Smooth muscle cell (in vitro differentiated cells): ENCODE measurements around the gene HAUS2. TPM values are rescaled to one million over a fixed set of nuclear protein-coding genes. Genes with fewer than 3 reads are reported as not detected.

ENCODE experiments used
- DNase-seq: peaks from one replicate; lab custom pipeline; 2025; ENCODE audit not compliant: unreplicated experiment; lab: John Stamatoyannopoulos, UW
- H2AFZ ChIP-seq: fragments of 200-600 bp; sonication (generic); 2 replicates; pipeline ENCODE4 v1.6.0; 2016; ENCODE audit warnings: antibody characterized with exemption, low read depth, mild to moderate bottlenecking
- H3F3A ChIP-seq: fragments of 200-600 bp; sonication (generic); 2 replicates; pipeline ENCODE4 v1.6.0; 2017; ENCODE audit warnings: antibody characterized with exemption, low read depth
- H3K27ac ChIP-seq: fragments of 200-600 bp; sonication (generic); 2 replicates; pipeline ENCODE4 v1.5.1; 2016; ENCODE audit warnings: low read depth, mild to moderate bottlenecking
- H3K27me3 ChIP-seq: fragments of 200-600 bp; sonication (generic); 2 replicates; pipeline ENCODE4 v1.6.1; 2016; ENCODE audit warnings: low read depth, mild to moderate bottlenecking
- H3K36me3 ChIP-seq: fragments of 200-600 bp; sonication (generic); 2 replicates; pipeline ENCODE4 v1.5.1; 2016; ENCODE audit warnings: low read depth
- H3K4me1 ChIP-seq: fragments of 200-600 bp; sonication (generic); 2 replicates; pipeline ENCODE4 v1.5.1; 2016; ENCODE audit warnings: low read depth
- H3K4me2 ChIP-seq: fragments of 200-600 bp; sonication (generic); 2 replicates; pipeline ENCODE4 v1.6.0; 2016; ENCODE audit warnings: mild to moderate bottlenecking
- H3K4me3 ChIP-seq: fragments of 200-600 bp; sonication (generic); 2 replicates; pipeline ENCODE4 v1.5.1; 2016; ENCODE audit warnings: mild to moderate bottlenecking
- H3K79me2 ChIP-seq: fragments of 200-600 bp; sonication (generic); 2 replicates; pipeline ENCODE4 v1.6.0; 2016; ENCODE audit warnings: low read depth, mild to moderate bottlenecking
- H3K9ac ChIP-seq: fragments of 200-600 bp; sonication (generic); 2 replicates; pipeline ENCODE4 v1.6.0; 2016; ENCODE audit warnings: low read depth
- H3K9me3 ChIP-seq: fragments of 200-600 bp; sonication (generic); replicated peaks from 2 replicates; pipeline ENCODE4 v1.5.1; 2016; ENCODE audit warnings: low read depth
- H4K20me1 ChIP-seq: fragments of 200-600 bp; sonication (generic); 2 replicates; pipeline ENCODE4 v1.6.0; 2016; ENCODE audit warnings: low read depth
- WGBS: methylation state at CpG from one replicate; pipeline ENCODE4 v1.1.7; 2016; ENCODE audit warnings: low lambda C conversion rate; 5-methylcytosine and 5-hydroxymethylcytosine counted together
- polyA plus RNA-seq: library from polyadenylated mRNA; unstranded; fragments of >200 nt; fragmentation: Nextera tagmentation; extraction: Ambion mirVana; gene quantifications from 2 replicates; pipeline ENCODE4 v1.2.1, GENCODE V29; 2016
- total RNA-seq: library from RNA; depleted of rRNA; stranded (reverse); fragments of >200 nt; gene quantifications from 2 replicates; pipeline ENCODE4 v1.2.3, GENCODE V29; 2014
- TF ChIP-seq, protein P1 (sequence below): fragments of 200-600 bp; sonication (generic); IDR thresholded peaks from 2 replicates; pipeline ENCODE4 v1.5.1; 2017; ENCODE audit warnings: borderline replicate concordance, mild to moderate bottlenecking, antibody characterized with exemption; ENCODE audit not compliant: insufficient read depth, poor library complexity, severe bottlenecking

Gene HAUS2
- total and polyA plus RNA-seq, 2 experiments from 2014 or later, result 18.4 to 88.4 TPM

GRCh38 chr15:42576776-42577175 is 28.1 kb downstream of the HAUS2 start:
- DNase-seq, result no peak
- no peak overlapping the region for H2AFZ ChIP-seq
- H3K9me3 ChIP-seq, result no peaks in the 10 kb centered on the region
- H4K20me1 ChIP-seq, result no peaks in the 10 kb centered on the region
- no peaks in the 10 kb centered on the region for H3K79me2 ChIP-seq
- TF ChIP-seq, protein P1, sequence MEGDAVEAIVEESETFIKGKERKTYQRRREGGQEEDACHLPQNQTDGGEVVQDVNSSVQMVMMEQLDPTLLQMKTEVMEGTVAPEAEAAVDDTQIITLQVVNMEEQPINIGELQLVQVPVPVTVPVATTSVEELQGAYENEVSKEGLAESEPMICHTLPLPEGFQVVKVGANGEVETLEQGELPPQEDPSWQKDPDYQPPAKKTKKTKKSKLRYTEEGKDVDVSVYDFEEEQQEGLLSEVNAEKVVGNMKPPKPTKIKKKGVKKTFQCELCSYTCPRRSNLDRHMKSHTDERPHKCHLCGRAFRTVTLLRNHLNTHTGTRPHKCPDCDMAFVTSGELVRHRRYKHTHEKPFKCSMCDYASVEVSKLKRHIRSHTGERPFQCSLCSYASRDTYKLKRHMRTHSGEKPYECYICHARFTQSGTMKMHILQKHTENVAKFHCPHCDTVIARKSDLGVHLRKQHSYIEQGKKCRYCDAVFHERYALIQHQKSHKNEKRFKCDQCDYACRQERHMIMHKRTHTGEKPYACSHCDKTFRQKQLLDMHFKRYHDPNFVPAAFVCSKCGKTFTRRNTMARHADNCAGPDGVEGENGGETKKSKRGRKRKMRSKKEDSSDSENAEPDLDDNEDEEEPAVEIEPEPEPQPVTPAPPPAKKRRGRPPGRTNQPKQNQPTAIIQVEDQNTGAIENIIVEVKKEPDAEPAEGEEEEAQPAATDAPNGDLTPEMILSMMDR, result no peak
- H3K9ac ChIP-seq, result no peak overlapping the region
- peak overlapping the region; percentile 76 for H3K4me3 ChIP-seq
- no peaks in the 10 kb centered on the region for H3K27me3 ChIP-seq
- peak overlapping the region; percentile 96 for H3K4me2 ChIP-seq
- WGBS, result 93% methylated on average over 1 of the region's 1 CpG
- no peak overlapping the region for H3K27ac ChIP-seq
- peaks cover 13% of the 10 kb centered on the region for H3K4me1 ChIP-seq
- H3F3A ChIP-seq, result peaks cover 11% of the 10 kb centered on the region
- no peaks in the 10 kb centered on the region for H3K36me3 ChIP-seq

DNA sequence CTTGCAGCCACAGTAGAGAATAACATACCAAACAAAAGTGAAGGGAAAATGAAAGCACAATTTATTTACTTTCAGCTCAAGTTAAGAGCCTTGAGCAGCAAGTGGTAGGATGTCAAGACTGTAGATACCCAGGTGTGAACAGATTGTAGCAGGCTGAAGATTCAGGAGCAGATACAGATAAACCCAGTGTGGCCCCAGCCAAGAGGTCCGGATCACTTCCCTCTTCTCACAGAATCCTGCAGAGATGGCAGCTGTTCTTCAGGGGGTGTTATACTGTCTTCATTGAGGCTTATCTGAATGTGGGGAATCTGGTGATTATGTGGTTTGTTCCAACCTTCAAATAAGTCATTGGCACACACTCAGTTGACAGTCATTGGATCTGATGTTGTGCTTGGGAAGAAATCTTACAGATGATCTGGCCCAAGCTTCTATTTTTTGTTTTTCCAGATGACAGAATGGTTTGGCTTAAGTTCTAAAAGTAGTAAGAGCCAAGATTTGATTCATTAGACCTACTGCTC is 28.9 kb downstream of the HAUS2 start:
- Histone ChIP-seq H4K20me1 (no peaks in the 10 kb centered on the region), H3K4me3 (no peak overlapping the region), H3K36me3 (no peaks in the 10 kb centered on the region), H3K27ac (no peak overlapping the region), H3K27me3 (no peaks in the 10 kb centered on the region), H3K9me3 (no peaks in the 10 kb centered on the region), H3K4me2 (no peak overlapping the region), H2AFZ (no peak overlapping the region), H3K79me2 (no peaks in the 10 kb centered on the region), H3F3A (peaks cover 14% of the 10 kb centered on the region), H3K9ac (no peak overlapping the region), H3K4me1 (peaks cover 18% of the 10 kb centered on the region)
- no peak for DNase-seq
- TF ChIP-seq, protein P1, result no peak
- WGBS, result 78% methylated on average over 1 of the region's 1 CpG

- Histone ChIP-seq H3F3A (peaks cover 14% of the 10 kb centered on the region), H3K79me2 (no peaks in the 10 kb centered on the region), H3K9me3 (no peaks in the 10 kb centered on the region), H3K4me3 (no peak overlapping the region), H4K20me1 (no peaks in the 10 kb centered on the region), H2AFZ (no peak overlapping the region), H3K4me2 (no peak overlapping the region), H3K9ac (no peak overlapping the region), H3K36me3 (no peaks in the 10 kb centered on the region), H3K4me1 (peaks cover 32% of the 10 kb centered on the region), H3K27me3 (no peaks in the 10 kb centered on the region), H3K27ac (no peak overlapping the region)
- DNase-seq, result no peak
- 93% methylated on average over 2 of the region's 2 CpGs for WGBS
- TF ChIP-seq, protein P1, result no peak
These were observed 30.4 kb downstream of the HAUS2 start for GRCh38 chr15:42578984-42579537.

GRCh38 chr15:42581272-42581730 is 32.7 kb downstream of the HAUS2 start:
- Histone ChIP-seq H3K36me3 (no peaks in the 10 kb centered on the region), H3K9ac (peak overlapping the region; percentile 19), H3K79me2 (no peaks in the 10 kb centered on the region), H3K27ac (no peak overlapping the region), H3K4me2 (peak overlapping the region; percentile 88), H3K4me3 (peak overlapping the region; percentile 49), H3K9me3 (no peaks in the 10 kb centered on the region), H3F3A (peaks cover 14% of the 10 kb centered on the region), H3K27me3 (no peaks in the 10 kb centered on the region), H4K20me1 (peaks cover 3% of the 10 kb centered on the region), H3K4me1 (peaks cover 34% of the 10 kb centered on the region), H2AFZ (peak overlapping the region; percentile 59)
- peak; percentile 50 for DNase-seq
- TF ChIP-seq, protein P1, result no peak
- WGBS, result 2% methylated on average over 34 of the region's 37 CpGs
